HG02981 (cell line): Measurements from ENCODE around the gene BTN2A1.
A peak's percentile ranks its signal among the peaks of the same experiment; 100 is the strongest.
"Not testable (repeated sequence)": the region's sequence is repeated elsewhere in the genome, so short reads cannot be mapped to it uniquely, and the experiment has no call there.

Source experiments
- ATAC-seq: cut with Tn5 transposase; IDR thresholded peaks from one replicate; pipeline ENCODE4 v1.9.1; 2021; ENCODE audit warnings: mild to moderate bottlenecking, moderate library complexity; ENCODE audit not compliant: unreplicated experiment

Gene BTN2A1

DNA sequence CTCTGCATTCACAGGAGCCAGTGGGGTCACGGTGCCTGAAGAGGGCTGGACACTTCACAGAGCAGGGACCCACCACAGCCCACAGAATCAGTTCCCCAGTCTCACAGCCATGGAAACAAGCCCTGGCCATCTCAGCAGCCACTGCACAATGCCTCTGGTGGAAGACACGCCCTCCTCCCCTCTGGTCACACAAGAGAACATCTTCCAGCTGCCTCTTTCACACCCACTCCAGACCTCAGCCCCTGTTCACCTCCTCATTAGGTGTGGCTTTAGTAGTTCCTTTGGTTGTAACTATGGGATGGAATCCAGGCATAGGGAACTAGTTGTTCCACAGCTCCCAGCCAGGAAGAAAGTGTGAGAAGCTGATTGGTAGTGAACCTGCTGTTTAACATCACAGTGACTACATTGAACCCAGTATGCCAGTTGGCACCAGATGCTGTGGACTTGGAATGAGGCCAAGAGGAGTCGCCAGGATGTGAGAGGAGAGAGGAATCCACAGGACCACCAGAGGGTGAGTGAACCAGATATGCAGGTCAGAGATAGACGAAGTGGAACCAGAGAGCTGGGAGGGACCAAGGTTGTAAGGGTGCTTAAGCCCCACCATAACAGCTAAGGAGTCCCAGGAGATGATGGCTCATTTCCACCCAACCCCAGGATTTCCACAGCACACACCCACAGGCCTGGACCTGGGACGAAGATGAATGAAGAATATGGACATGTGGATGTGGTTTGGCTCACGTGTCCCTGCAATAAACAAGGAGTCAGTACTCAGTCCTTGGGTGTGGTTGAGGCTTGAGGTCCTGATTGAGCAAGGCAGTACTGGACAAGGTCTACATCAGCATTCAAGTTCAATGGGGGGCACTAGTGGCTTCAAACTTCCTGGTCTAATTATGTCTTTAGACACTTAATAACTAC, 26.2 kb upstream of the BTN2A1 start:
- no peak for ATAC-seq

DNA sequence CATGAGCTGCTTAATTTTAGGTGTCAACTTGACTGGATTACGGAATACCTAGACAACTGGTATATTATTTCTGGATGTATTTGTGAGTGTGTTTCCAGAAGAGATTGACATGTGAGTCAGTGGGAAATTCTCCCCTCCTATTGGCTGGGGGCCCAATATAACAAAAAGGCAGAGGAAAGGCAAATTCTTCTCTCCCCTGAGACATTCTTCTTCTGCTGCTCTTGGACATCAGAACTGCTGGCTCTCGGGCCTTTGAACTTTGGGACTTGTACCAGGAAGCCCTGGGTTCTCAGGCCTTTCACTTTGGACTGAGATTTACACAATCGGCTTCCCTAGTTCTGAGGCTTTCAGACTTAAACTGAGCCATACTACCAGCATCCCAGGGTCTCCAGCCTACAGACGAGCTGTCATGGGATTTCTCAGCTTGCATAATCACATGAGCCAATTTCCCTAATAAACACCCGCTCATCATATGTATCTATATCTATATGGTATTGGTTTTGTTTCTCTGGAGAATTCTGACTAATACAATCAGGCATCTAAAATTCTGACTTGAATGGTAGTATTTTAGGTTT, 25.0 kb upstream of the BTN2A1 start:
- ATAC-seq, result no peak

GRCh38 chr6:26433680-26434079, 24.1 kb upstream of the BTN2A1 start:
- ATAC-seq, result not testable (repeated sequence)

DNA sequence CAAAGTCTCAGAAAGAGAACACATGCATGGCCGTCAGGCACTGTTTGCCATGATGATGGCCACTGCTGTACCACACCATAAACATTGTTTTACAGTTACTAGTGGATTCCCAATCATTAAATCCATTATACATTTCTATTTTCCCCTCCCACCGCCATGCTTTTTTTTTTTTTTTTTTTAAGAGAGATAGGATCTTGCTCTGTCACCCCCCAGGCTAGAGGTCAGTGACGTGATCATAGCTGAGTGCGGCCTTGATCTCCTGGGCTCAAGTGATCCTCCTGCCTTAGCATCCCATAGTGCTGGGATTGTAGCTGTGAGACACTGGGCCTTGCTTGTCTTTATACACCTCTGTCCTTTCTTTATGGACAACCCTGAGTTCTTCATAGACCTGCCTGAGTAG, 21.7 kb upstream of the BTN2A1 start:
- ATAC-seq, result no peak

- no peak for ATAC-seq
Measured at GRCh38 chr6:26437550-26437949, 20.2 kb upstream of the BTN2A1 start.

GRCh38 chr6:26438000-26438399, 19.8 kb upstream of the BTN2A1 start:
- ATAC-seq, result no peak

- no peak for ATAC-seq
Measured at GRCh38 chr6:26439151-26440125, 18.3 kb upstream of the BTN2A1 start.

- ATAC-seq, result no peak
Measured at GRCh38 chr6:26440977-26441358, 16.8 kb upstream of the BTN2A1 start.

GRCh38 chr6:26441977-26442376, 15.8 kb upstream of the BTN2A1 start:
- ATAC-seq, result no peak

- peak; percentile 84 for ATAC-seq
Measured at GRCh38 chr6:26445934-26446667, 11.7 kb upstream of the BTN2A1 start.

GRCh38 chr6:26447257-26447656, 10.5 kb upstream of the BTN2A1 start:
- no peak for ATAC-seq

- ATAC-seq, result no peak
Measured at GRCh38 chr6:26450240-26450639, 7.5 kb upstream of the BTN2A1 start.

DNA sequence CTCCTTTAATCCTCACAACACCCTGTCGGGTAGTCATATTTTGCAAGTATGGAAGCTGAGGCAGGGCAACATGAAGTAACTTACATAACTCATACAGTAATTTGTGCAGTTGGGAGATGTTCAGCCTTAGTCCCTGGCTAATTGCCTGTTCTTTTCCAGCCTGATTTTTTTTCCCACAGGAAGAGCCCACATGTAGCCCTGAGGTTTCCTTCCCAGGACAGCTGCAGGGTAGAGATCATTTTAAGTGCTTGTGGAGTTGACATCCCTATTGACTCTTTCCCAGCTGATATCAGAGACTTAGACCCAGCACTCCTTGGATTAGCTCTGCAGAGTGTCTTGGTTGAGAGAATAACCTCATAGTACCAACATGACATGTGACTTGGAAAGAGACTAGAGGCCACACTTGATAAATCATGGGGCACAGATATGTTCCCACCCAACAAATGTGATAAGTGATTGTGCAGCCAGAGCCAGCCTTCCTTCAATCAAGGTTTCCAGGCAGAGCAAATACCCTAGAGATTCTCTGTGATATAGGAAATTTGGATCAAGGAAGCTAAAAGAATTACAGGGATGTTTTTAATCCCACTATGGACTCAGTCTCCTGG, 5.0 kb upstream of the BTN2A1 start:
- ATAC-seq, result no peak

DNA sequence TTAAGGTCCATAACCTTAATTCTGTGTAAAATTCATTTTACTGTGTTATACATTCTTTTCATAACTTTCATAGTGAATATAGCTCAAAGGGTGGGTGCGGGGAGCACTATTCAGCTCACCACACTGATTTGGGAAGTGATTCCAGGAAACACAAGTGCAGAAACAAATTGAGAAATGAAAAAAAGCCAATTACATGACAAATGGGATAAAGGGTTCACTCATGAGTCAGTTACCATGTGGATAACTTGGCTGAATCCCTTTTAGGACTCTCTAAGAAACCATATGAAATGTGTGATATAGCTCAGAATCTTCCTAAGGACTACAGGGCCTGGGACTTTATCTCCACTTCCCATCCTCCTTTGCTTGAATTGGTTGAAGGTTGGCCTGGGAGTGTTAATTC, 3.1 kb upstream of the BTN2A1 start:
- ATAC-seq, result no peak

GRCh38 chr6:26455357-26455970, 2.3 kb upstream of the BTN2A1 start:
- no peak for ATAC-seq

- peak; percentile 14 for ATAC-seq
Measured at GRCh38 chr6:26457264-26457805, 420 bp upstream of the BTN2A1 start.

DNA sequence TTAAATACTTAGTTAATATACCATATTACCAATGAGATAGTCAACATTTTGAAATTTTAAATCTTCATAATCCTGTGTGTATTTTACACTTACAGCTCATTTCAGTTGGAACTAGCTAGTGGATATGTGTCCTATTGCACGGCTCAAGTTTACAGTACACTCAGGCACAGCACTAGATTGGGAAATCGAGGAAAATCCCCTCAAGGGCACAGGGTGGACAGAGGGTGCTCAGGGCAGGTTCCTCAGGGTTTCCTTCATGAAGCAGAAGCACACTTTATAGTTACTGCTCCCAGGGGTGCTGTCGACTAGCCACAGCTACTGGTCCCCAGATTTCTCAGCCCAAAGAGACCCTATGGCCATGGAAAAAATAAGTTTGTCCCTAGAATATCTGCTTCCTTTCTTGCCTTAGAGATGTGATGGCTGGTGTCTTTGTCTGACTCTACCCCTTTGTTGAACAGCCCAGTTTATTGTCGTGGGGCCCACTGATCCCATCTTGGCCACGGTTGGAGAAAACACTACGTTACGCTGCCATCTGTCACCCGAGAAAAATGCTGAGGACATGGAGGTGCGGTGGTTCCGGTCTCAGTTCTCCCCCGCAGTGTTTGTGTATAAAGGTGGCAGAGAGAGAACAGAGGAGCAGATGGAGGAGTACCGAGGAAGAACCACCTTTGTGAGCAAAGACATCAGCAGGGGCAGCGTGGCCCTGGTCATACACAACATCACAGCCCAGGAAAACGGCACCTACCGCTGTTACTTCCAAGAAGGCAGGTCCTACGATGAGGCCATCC, 1.5 kb downstream of the BTN2A1 start:
- no peak for ATAC-seq

DNA sequence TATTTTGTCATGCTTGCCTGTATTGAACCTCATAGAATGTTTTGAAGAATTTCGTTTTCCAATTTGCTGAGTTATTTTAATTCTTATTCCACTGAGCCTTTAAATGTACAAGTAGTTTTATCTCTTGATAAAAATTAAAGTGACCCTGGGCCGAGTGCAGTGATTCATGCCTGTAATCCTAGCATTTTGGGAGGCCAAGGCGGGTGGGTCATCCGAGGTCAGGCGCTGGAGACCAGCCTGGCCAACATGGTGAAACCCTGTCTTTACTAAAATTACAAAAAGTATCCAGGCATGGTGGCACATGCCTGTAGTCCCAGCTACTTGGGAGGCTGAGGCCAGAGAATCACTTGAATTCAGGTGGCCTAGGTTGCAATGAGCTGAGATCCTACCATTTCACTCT, 3.6 kb downstream of the BTN2A1 start:
- ATAC-seq, result not testable (repeated sequence)

DNA sequence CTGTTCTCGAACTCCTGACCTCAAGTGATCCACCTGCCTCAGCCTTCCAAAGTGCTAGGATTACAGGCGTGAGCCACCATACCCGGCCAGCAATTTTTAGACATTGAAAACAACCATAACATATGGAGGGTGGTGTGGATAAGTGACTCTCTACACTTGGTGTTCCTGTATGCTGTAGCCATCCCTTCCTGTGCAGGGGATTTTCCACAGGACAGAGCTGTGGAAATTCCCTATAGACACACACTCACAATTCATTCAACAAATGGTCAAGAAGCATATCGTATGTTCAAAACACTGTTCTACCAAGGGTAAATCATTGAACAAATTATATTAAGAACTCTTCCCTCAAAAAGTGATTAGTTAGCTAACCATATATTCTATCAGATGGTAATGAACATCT, 6.3 kb downstream of the BTN2A1 start:
- no peak for ATAC-seq
